ENCODE results near the gene HDAC4. TPM values are rescaled to one million over a fixed set of nuclear protein-coding genes. Genes with fewer than 3 reads are reported as not detected.

The HDAC4 gene
- total and polyA plus RNA-seq, 4 donors, result 2.9 to 37.2 (median 4.4) TPM

DNA sequence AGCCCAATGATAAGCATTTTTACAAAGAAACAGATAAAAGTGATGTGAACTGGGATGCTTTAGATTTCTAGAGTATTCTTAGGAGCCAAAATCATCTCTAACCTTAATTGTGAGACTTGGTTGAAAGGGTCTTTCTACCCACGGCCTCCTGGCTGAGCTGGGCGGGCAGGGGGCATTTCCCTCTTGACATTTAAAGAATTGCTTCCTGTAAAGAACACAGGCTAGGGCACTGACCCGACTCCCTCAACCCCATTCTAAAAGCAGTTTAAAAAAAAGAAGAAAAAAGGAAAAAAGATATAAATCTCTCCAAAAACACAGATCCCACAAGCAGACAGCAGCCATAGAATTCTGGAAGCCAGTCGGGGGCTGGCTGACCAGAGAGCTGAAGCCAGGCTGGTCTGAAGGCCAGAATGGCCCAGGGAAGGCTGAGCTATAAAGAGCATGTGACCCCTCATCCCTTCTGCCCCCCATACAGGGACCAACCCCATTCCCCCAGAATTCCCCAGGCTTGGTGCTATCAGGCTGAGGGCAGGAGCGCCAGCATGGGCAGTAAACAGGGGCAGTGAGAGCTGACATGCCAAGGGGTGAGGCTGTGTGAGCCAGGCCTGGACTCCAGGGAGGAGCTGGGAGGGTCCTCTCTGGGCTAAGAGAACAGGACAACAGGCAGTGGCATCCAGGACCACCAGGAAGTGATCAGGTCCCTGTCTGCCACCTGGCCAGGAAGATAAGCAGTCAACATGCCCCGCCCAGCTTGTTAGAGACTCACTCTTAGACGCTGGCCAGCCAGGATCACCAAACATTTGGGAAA, 188.5 kb downstream of the HDAC4 start (continued):
- TF ChIP-seq ZBTB33 (IDR thresholded peaks at IDR 0.05) (no peak), EGR1 (IDR thresholded peaks at IDR 0.05; ENCODE audit: low read depth in 2 of 2) (no peak)
- TF ChIP-seq, protein P1, sequence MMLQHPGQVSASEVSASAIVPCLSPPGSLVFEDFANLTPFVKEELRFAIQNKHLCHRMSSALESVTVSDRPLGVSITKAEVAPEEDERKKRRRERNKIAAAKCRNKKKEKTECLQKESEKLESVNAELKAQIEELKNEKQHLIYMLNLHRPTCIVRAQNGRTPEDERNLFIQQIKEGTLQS (IDR thresholded peaks at IDR 0.05), result no peak
- TF ChIP-seq, protein P2, sequence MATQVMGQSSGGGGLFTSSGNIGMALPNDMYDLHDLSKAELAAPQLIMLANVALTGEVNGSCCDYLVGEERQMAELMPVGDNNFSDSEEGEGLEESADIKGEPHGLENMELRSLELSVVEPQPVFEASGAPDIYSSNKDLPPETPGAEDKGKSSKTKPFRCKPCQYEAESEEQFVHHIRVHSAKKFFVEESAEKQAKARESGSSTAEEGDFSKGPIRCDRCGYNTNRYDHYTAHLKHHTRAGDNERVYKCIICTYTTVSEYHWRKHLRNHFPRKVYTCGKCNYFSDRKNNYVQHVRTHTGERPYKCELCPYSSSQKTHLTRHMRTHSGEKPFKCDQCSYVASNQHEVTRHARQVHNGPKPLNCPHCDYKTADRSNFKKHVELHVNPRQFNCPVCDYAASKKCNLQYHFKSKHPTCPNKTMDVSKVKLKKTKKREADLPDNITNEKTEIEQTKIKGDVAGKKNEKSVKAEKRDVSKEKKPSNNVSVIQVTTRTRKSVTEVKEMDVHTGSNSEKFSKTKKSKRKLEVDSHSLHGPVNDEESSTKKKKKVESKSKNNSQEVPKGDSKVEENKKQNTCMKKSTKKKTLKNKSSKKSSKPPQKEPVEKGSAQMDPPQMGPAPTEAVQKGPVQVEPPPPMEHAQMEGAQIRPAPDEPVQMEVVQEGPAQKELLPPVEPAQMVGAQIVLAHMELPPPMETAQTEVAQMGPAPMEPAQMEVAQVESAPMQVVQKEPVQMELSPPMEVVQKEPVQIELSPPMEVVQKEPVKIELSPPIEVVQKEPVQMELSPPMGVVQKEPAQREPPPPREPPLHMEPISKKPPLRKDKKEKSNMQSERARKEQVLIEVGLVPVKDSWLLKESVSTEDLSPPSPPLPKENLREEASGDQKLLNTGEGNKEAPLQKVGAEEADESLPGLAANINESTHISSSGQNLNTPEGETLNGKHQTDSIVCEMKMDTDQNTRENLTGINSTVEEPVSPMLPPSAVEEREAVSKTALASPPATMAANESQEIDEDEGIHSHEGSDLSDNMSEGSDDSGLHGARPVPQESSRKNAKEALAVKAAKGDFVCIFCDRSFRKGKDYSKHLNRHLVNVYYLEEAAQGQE (IDR thresholded peaks at IDR 0.05), result no peak

- H3K27ac ChIP-seq (ENCODE audit: low read depth in 1 of 2, low read length in 2 of 2), result no peak overlapping the region
- H3K4me3 ChIP-seq (ENCODE audit: low read depth in 1 of 3, low read length in 3 of 3), result no peak overlapping the region
- DNase-seq (ENCODE audit: low spot score), result no peak
- H3K4me1 ChIP-seq (ENCODE audit: control insufficient read depth in 4 of 4, insufficient read depth in 4 of 4, low read length in 3 of 4), result no peaks in the 10 kb centered on the region
- no peak for TF ChIP-seq HNF4A (conservative IDR thresholded peaks at IDR 0.05)
- TF ChIP-seq FOXA2 (IDR thresholded peaks at IDR 0.05), result no peak
- TF ChIP-seq, protein P3, sequence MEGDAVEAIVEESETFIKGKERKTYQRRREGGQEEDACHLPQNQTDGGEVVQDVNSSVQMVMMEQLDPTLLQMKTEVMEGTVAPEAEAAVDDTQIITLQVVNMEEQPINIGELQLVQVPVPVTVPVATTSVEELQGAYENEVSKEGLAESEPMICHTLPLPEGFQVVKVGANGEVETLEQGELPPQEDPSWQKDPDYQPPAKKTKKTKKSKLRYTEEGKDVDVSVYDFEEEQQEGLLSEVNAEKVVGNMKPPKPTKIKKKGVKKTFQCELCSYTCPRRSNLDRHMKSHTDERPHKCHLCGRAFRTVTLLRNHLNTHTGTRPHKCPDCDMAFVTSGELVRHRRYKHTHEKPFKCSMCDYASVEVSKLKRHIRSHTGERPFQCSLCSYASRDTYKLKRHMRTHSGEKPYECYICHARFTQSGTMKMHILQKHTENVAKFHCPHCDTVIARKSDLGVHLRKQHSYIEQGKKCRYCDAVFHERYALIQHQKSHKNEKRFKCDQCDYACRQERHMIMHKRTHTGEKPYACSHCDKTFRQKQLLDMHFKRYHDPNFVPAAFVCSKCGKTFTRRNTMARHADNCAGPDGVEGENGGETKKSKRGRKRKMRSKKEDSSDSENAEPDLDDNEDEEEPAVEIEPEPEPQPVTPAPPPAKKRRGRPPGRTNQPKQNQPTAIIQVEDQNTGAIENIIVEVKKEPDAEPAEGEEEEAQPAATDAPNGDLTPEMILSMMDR (IDR thresholded peaks at IDR 0.05; ENCODE audit: low read depth, low read length, missing input control), result no peak
- TF ChIP-seq NR2F2 (IDR thresholded peaks at IDR 0.05), result no peak
- TF ChIP-seq RAD21 (IDR thresholded peaks at IDR 0.05), result no peak
- no peak for TF ChIP-seq HNF4G (IDR thresholded peaks at IDR 0.05)
- no peak for TF ChIP-seq JUND (IDR thresholded peaks at IDR 0.05)
- TF ChIP-seq ZBTB33 (IDR thresholded peaks at IDR 0.05), result no peak
- TF ChIP-seq TAF1 (conservative IDR thresholded peaks at IDR 0.05), result no peak
- no peak for TF ChIP-seq FOXA1 (IDR thresholded peaks at IDR 0.05)
- TF ChIP-seq YY1 (IDR thresholded peaks at IDR 0.05), result no peak
- no peak for TF ChIP-seq GABPA (IDR thresholded peaks at IDR 0.05 in 1 of 2, conservative IDR thresholded peaks at IDR 0.05 in 1 of 2)
- TF ChIP-seq RXRA (IDR thresholded peaks at IDR 0.05), result no peak
- no peaks in the 10 kb centered on the region for H3K27me3 ChIP-seq (ENCODE audit: control insufficient read depth in 4 of 4, insufficient read depth in 4 of 4, low read length in 3 of 4)
- no peaks in the 10 kb centered on the region for H3K9me3 ChIP-seq (ENCODE audit: control insufficient read depth in 4 of 4, low read length in 3 of 4)
- no peak overlapping the region for H3K9ac ChIP-seq (ENCODE audit: low read depth in 1 of 2, low read length in 2 of 2)
- H3K36me3 ChIP-seq (ENCODE audit: control insufficient read depth in 4 of 4, insufficient read depth in 3 of 4, low read depth in 1 of 4, low read length in 3 of 4), result no peaks in the 10 kb centered on the region
- 93% methylated on average over 13 of the region's 13 CpGs for WGBS
Measured at GRCh38 chr2:239211396-239212094, 189.3 kb downstream of the HDAC4 start.
